IMR-90 (cell line): ENCODE measurements around the gene ACACA. TPM values are rescaled to one million over a fixed set of nuclear protein-coding genes. Genes with fewer than 3 reads are reported as not detected.

Experiments used
- ATAC-seq: fragments of 200-7000 bp; cut with Tn5 transposase; 2 replicates; pipeline ENCODE4 v1.9.1; 2020; ENCODE audit warnings: low read depth, mild to moderate bottlenecking, moderate library complexity
- BruUV-seq: library from RNA; stranded (reverse); fragments of 400-500 nt; replicated peaks from 2 replicates; lab custom pipeline; 2021; lab: Mats Ljungman, UMichigan
- CTCF ChIA-PET: fragments of 300-600 bp; formaldehyde crosslinking; extraction: SDS; loops from one replicate; lab custom pipeline; 2021; ENCODE audit warnings: antibody characterized with exemption; lab: Yijun Ruan, JAX
- POLR2A ChIA-PET: fragments of 300-600 bp; sonication (Branson Sonifier 250); formaldehyde crosslinking; loops from one replicate; lab custom pipeline; 2022; ENCODE audit warnings: antibody characterized with exemption; ENCODE audit not compliant: unreplicated experiment; lab: Charles Lee
- DNase-seq: peaks from one replicate; pipeline ENCODE4 v3.0.0; 2013
- H2AFZ ChIP-seq: replicated peaks from 2 replicates; pipeline ENCODE3; 2013; ENCODE audit warnings: low read length, mild to moderate bottlenecking; ENCODE audit not compliant: poor library complexity
- H2AK5ac ChIP-seq: 2 replicates; pipeline ENCODE4 v1.6.1; 2013; ENCODE audit warnings: low read depth, low read length, inconsistent platforms
- H2AK9ac ChIP-seq: replicated peaks from 2 replicates; pipeline ENCODE3; 2013; ENCODE audit warnings: mild to moderate bottlenecking, low read depth, low read length, moderate library complexity; ENCODE audit not compliant: poor library complexity
- H2BK120ac ChIP-seq: 2 replicates; pipeline ENCODE4 v1.6.1; 2013; ENCODE audit warnings: low read depth, low read length, inconsistent platforms
- H2BK15ac ChIP-seq: 3 replicates; pipeline ENCODE4 v1.6.1; 2013; ENCODE audit warnings: low read depth, low read length, inconsistent platforms
- H2BK20ac ChIP-seq: 2 replicates; pipeline ENCODE4 v1.6.1; 2013; ENCODE audit warnings: low read depth, mild to moderate bottlenecking, inconsistent platforms, low read length, moderate library complexity
- H2BK5ac ChIP-seq: 2 replicates; pipeline ENCODE4 v1.6.1; 2013; ENCODE audit warnings: mild to moderate bottlenecking, low read depth, low read length, inconsistent platforms; ENCODE audit not compliant: poor library complexity, severe bottlenecking
- H3K14ac ChIP-seq: replicated peaks from 2 replicates; pipeline ENCODE4 v1.6.1; 2013; ENCODE audit warnings: low read depth, low read length, inconsistent platforms
- H3K18ac ChIP-seq: 2 replicates; pipeline ENCODE4 v1.6.1; 2013; ENCODE audit warnings: low read depth, low read length, control low read depth
- H3K23ac ChIP-seq: 2 replicates; pipeline ENCODE4 v1.6.1; 2013; ENCODE audit warnings: low read depth, low read length, inconsistent platforms
- H3K27ac ChIP-seq: 2 replicates; pipeline ENCODE4 v1.5.1; 2013; ENCODE audit warnings: mild to moderate bottlenecking, control low read depth, low read length; ENCODE audit not compliant: insufficient read depth
- H3K27me3 ChIP-seq: 2 replicates; pipeline ENCODE4 v1.6.1; 2013; ENCODE audit warnings: low read length; ENCODE audit not compliant: control insufficient read depth, insufficient read depth
- H3K36me3 ChIP-seq: 2 replicates; pipeline ENCODE4 v1.6.1; 2013; ENCODE audit warnings: low read length, mixed read lengths; ENCODE audit not compliant: control insufficient read depth, insufficient read depth
- H3K4ac ChIP-seq: 2 replicates; pipeline ENCODE4 v1.6.1; 2013; ENCODE audit warnings: low read depth, low read length, inconsistent platforms
- H3K4me1 ChIP-seq: 2 replicates; pipeline ENCODE4 v1.6.1; 2013; ENCODE audit warnings: low read length, mixed read lengths; ENCODE audit not compliant: control insufficient read depth, insufficient read depth
- H3K4me2 ChIP-seq: 2 replicates; pipeline ENCODE4 v1.6.1; 2013; ENCODE audit warnings: low read depth, mild to moderate bottlenecking, control low read depth, low read length, moderate library complexity
- H3K4me3 ChIP-seq: 2 replicates; pipeline ENCODE4 v1.5.1; 2013; ENCODE audit warnings: low read depth, mild to moderate bottlenecking, control low read depth, low read length, moderate library complexity; ENCODE audit not compliant: insufficient read depth
- H3K56ac ChIP-seq: 2 replicates; pipeline ENCODE4 v1.6.1; 2013; ENCODE audit warnings: low read length, inconsistent platforms; ENCODE audit not compliant: insufficient read depth; ENCODE audit errors: extremely low read depth
- H3K79me1 ChIP-seq, 2 experiments: 2 replicates each; pipeline ENCODE4 v1.6.1; 2013; ENCODE audit warnings: low read length in 2 of 2, inconsistent platforms in 1 of 2, low read depth in 1 of 2
- H3K9ac ChIP-seq: 2 replicates; pipeline ENCODE4 v1.6.1; 2013; ENCODE audit warnings: low read depth, low read length, control low read depth
- H3K9me1 ChIP-seq: 2 replicates; pipeline ENCODE4 v1.6.1; 2013; ENCODE audit warnings: low read length, inconsistent platforms; ENCODE audit not compliant: insufficient read depth
- H3K9me3 ChIP-seq: 2 replicates; pipeline ENCODE4 v1.6.1; 2013; ENCODE audit warnings: low read length; ENCODE audit not compliant: control insufficient read depth, insufficient read depth
- H4K20me1 ChIP-seq: 2 replicates; pipeline ENCODE4 v1.6.1; 2013; ENCODE audit warnings: low read length, inconsistent platforms; ENCODE audit not compliant: insufficient read depth
- H4K5ac ChIP-seq: 2 replicates; pipeline ENCODE4 v1.6.1; 2013; ENCODE audit warnings: mild to moderate bottlenecking, low read depth, low read length, control low read depth
- H4K8ac ChIP-seq, 2 experiments: 2 replicates each; pipeline ENCODE4 v1.6.1; 2013; ENCODE audit warnings: low read depth in 2 of 2, low read length in 2 of 2, control low read depth in 1 of 2, inconsistent platforms in 1 of 2
- H4K91ac ChIP-seq: 2 replicates; pipeline ENCODE4 v1.6.1; 2013; ENCODE audit warnings: low read depth, low read length, inconsistent platforms; ENCODE audit not compliant: insufficient read depth
- BHLHE40 ChIP-seq: fragments of 150-350 bp; IDR thresholded peaks from 2 replicates; pipeline ENCODE4 v1.6.1; 2016; ENCODE audit warnings: mild to moderate bottlenecking, low read depth, low read length
- MAFK ChIP-seq: IDR thresholded peaks from 2 replicates; pipeline ENCODE4 v1.6.1; 2012; ENCODE audit warnings: low read depth, low read length, improper control_type of control experiment
- MAZ ChIP-seq: IDR thresholded peaks from 2 replicates; pipeline ENCODE4 v1.6.1; 2012; ENCODE audit warnings: low read depth, mild to moderate bottlenecking, low read length, improper control_type of control experiment, moderate library complexity, borderline replicate concordance
- MXI1 ChIP-seq: IDR thresholded peaks from 2 replicates; pipeline ENCODE4 v1.6.1; 2012; ENCODE audit warnings: low read depth, mild to moderate bottlenecking, low read length, moderate library complexity, borderline replicate concordance
- USF2 ChIP-seq: fragments of 150-350 bp; IDR thresholded peaks from 2 replicates; pipeline ENCODE4 v1.6.1; 2017; ENCODE audit warnings: mild to moderate bottlenecking, antibody characterized with exemption, low read length, low read depth
- WGBS, 2 experiments: methylation state at CpG; one replicate each; pipeline versions ENCODE4 v1.1.5 to v1.1.7; 2013; ENCODE audit warnings: missing lambda C conversion rate in 2 of 2; ENCODE audit not compliant: insufficient read length in 1 of 2; ENCODE audit errors: extremely low coverage in 2 of 2; 5-methylcytosine and 5-hydroxymethylcytosine counted together
- dilution Hi-C: fragments of 300-500 bp; cut with HindIII; formaldehyde crosslinking; loops from one replicate; pipeline ENCODE4 v1.14.3; 2018; ENCODE audit warnings: low sequenced_read_pairs; ENCODE audit not compliant: unreplicated experiment
- in situ Hi-C: fragments of 300-500 bp; cut with MboI; formaldehyde crosslinking; loops from 3 replicates; pipeline ENCODE4 v1.14.3; 2019; ENCODE audit warnings: low sequenced_read_pairs, inconsistent platforms, mixed read lengths
- intact Hi-C: fragments of 100-400 bp; cut with micrococcal nuclease; formaldehyde crosslinking; loops from 2 replicates; pipeline ENCODE4 v1.10.0; 2022
- polyA plus RNA-seq, 3 experiments: library from polyadenylated mRNA; depleted of rRNA; stranded (reverse); fragments of >200 nt; gene quantifications; 2 replicates each; pipeline ENCODE4 v1.2.3, GENCODE V29; 2012; ENCODE audit warnings: low replicate concordance in 1 of 3
- total RNA-seq: library from RNA; depleted of rRNA; stranded (reverse); fragments of >200 nt; gene quantifications from 2 replicates; pipeline ENCODE4 v1.2.3, GENCODE V29; 2012

ACACA gene
- total and polyA plus RNA-seq, 2 of the 4 experiments (the other 2 are of a cell fraction): 21.3 to 39.1 TPM

GRCh38 chr17:37256627-37257026 lies 150.0 kb downstream of the ACACA start:
- H2BK5ac ChIP-seq: no peak overlapping the region
- CTCF ChIA-PET: interaction anchor here (0.7 to 1.6 kb wide), 3 partner anchors 9 to 17 kb away, joined by 3 to 5 read pairs (median 3); no protein-coding TSS in a partner anchor
- intact Hi-C loops: no loop called here
- H2BK20ac ChIP-seq: no peak overlapping the region
- H3K27me3 ChIP-seq: no peaks in the 10 kb centered on the region
- H4K20me1 ChIP-seq: no peaks in the 10 kb centered on the region
- POLR2A ChIA-PET: no interaction called here
- no peak overlapping the region for H2BK120ac ChIP-seq
- H3K56ac ChIP-seq: no peak overlapping the region
- no peaks in the 10 kb centered on the region for H3K9me3 ChIP-seq
- H3K79me1 ChIP-seq: no peaks in the 10 kb centered on the region
- H4K91ac ChIP-seq: no peak overlapping the region
- no peak overlapping the region for H3K9ac ChIP-seq
- BruUV-seq: no TSS peak
- peaks cover 4% of the 10 kb centered on the region; the same call in 1 of the 2 replicates for H3K4me1 ChIP-seq
- H2AFZ ChIP-seq: no peak overlapping the region
- no peak for DNase-seq
- no peak overlapping the region for H3K27ac ChIP-seq
- H3K4ac ChIP-seq: no peak overlapping the region
- no peak overlapping the region for H3K23ac ChIP-seq
- H3K18ac ChIP-seq: no peak overlapping the region
- H2AK5ac ChIP-seq: no peak overlapping the region
- no peak overlapping the region for H3K4me2 ChIP-seq
- dilution Hi-C loops: no loop called here
- in situ Hi-C loops: no loop called here
- no peak overlapping the region for H3K4me3 ChIP-seq
- TF ChIP-seq MAZ (no peak), USF2 (no peak), MAFK (no peak), BHLHE40 (no peak), MXI1 (no peak)
- no peak overlapping the region for H4K8ac ChIP-seq
- ATAC-seq: no peak
- no peak overlapping the region for H3K14ac ChIP-seq
- H2AK9ac ChIP-seq: no peak overlapping the region
- H2BK15ac ChIP-seq: no peak overlapping the region
- no CpG with 5 or more reads among the region's 1 CpG for WGBS, 2 experiments
- H3K36me3 ChIP-seq: peaks cover 5% of the 10 kb centered on the region
- H4K5ac ChIP-seq: no peak overlapping the region
- peaks cover 3% of the 10 kb centered on the region; the same call in 1 of the 2 replicates for H3K9me1 ChIP-seq
